HG02885 (cell line): ENCODE results near the gene MZT1.
"Not testable (repeated sequence)": the region's sequence is repeated elsewhere in the genome, so short reads cannot be mapped to it uniquely, and the experiment has no call there.

Source experiments
- ATAC-seq: cut with Tn5 transposase; IDR thresholded peaks from one replicate; pipeline ENCODE4 v1.9.1; 2021; ENCODE audit warnings: mild to moderate bottlenecking; ENCODE audit not compliant: unreplicated experiment, poor library complexity

The MZT1 gene

DNA sequence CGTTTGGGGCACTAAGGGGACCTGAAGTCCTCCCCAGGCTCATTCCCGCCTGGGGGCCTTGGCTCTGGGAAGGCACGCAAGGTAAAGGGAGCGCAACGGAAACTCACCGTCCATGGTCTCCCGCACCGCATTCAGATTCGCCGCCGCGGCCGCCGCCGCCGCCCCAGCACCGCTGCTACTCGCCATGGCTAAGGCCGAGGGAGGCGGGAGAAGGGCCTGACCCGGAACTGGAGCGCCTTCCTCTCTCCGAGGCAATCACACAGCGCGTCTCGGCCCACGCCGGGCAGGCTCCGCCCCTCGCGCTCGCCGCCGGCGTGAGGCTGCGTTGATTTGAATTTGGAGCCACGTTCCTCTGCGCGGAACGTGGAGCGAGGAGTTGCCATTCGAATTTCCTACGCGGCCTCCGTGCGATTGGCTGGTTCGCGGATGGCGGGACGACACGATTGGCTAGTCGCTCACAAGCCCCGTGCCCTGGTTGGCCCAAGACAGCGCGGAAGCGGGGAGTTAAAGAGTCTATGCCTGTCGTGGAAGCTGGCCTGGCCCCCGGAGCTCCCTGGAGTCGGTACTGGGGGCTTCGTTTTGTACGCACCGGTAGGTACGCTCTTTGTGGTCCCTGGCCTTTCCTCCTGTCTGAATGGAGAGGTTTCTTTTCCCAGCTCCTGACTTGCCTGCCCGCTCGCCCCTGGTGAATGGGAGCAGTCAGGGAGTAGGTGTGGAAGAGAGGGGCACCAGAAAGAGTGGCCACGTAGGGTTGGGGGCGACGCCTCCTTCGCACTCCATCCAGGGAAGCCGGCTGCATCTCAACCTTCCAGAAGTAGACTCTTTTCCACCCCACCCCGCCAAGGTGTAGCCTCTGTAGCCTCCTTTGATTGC is at the start of gene MZT1, which contains the start of gene BORA:
Gene MZT1 (minus strand): TSS at position 213 of the 873 bp plus-strand sequence. CDS start 27 bp downstream, at position 186.
Gene BORA (plus strand): TSS at position 507 of the 873 bp plus-strand sequence. CDS start 1,018 bp downstream, outside the sequence.
- peak; percentile 93 for ATAC-seq

DNA sequence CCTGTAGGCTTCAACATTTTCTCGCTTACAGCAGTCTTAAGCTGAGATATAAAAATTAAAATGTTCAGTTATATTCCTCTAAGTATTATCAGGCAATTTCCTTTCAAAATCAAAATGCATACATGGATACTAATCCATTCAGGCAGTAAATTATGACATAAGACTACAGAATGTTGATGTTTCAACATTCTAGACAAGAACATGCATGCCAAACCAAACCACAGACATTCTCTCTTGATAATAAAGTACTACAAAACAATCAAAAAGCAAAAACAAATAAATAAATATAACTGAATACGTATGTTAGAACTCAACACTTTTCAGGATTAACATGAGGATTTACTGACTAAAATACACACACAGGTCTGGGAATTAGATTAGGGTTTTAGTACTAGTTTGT is 46.6 kb upstream of the MZT1 start:
- ATAC-seq, result no peak

- ATAC-seq, result no peak
Observed at GRCh38 chr13:72763411-72763810, 36.0 kb upstream of the MZT1 start.

- no peak for ATAC-seq
Observed at GRCh38 chr13:72760189-72760588, 32.8 kb upstream of the MZT1 start.

- ATAC-seq, result no peak
Observed at GRCh38 chr13:72757792-72758535, 30.5 kb upstream of the MZT1 start.

DNA sequence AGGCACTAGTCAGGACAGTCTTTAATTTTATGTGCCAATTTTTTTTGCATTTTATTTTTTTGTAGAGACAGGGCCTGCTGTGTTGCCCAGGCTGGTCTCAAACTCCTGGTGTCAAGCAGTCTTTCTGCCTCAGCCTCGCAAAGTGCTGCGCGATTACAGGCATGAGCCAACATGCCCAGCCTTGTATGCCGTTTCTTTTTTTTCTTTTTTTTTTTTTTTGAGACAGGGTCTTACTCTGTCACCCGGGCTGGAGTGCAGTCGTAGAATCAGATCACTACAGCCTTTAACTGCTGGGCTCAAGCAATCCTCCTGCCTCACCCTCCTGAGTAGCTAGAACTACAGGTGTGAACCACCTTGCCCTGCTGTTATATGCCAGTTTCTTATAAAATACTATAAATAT is 26.7 kb upstream of the MZT1 start:
- ATAC-seq, result no peak

DNA sequence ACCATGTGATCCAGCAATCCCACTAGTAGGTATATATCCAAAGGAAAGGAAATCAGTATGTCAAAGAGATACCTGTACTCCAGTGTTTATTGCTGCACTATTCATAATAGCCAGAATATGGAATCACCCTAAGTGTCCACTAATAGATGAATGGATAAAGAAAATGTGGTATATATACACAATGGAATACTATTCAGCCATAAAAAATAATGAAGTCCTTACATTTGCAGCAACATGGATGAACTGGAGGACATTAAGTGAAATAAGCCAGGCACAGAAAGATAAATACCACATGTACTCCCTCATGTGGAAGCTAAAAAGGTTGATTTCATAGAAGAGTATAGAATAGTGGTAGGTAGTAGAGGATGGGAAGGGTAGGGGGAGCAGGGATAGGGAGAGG is 23.8 kb upstream of the MZT1 start:
- no peak for ATAC-seq

- peak; percentile 49 for ATAC-seq
Observed at GRCh38 chr13:72745260-72745659, 17.8 kb upstream of the MZT1 start.

DNA sequence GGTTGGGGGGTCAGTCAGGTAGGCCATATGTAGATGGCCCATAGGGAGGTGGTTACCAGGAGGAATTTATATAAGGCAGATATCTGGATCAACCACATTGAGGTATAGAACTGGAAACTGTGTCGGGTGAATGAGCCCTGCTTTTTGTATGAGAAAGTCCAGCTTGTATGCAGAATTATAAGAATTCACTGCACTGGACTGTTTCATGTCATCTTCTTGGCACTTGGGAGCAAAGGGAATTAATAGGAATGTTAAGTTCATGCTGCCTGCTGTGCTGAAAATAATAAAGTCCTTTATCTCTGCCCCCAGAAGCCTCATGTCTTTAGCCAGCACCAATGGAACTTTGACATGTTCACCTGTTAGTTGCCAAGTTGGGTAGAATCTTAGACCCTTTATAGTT is 12.6 kb upstream of the MZT1 start:
- no peak for ATAC-seq

DNA sequence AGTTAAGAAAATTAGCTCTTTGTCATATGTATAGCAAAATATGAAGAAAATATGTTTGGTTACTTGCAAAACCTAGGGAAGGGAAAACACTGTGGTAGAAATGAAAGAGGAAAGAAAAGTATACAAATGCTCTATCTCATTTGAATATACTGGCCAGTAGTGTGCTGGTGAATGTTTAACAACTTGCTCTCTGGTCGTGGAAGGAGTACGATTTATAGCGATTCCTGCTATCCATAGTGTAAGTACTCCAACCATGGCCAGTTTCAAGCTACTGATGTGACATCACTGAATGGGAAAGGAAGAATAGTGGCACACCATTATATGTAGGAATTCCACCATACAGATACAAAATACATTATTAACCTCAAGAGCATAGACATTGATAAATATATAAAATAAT is 9.6 kb upstream of the MZT1 start:
- ATAC-seq, result no peak

GRCh38 chr13:72728290-72728605 is 819 bp upstream of the MZT1 start:
- no peak for ATAC-seq

GRCh38 chr13:72726726-72727416 is 558 bp downstream of the MZT1 start:
- peak; percentile 30 for ATAC-seq

DNA sequence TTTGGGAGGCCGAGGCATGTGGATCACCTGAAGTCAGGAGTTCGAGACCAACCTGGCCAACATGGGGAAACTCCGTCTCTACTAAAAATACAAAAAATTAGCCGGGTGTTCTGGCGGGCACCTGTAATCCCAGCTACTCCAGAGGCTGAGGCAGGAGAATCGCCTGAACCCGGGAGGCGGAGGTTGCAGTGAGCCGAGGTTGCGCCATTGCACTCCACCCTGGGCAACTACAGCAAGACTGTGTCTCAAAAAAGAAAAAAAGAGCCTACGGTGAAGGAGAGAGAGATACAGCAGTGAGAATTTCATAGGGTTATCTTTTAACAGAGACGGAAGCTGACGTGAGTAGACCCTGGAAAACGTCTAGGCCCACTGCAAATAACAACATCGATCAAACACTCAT is 1.2 kb downstream of the MZT1 start:
- ATAC-seq, result not testable (repeated sequence)

DNA sequence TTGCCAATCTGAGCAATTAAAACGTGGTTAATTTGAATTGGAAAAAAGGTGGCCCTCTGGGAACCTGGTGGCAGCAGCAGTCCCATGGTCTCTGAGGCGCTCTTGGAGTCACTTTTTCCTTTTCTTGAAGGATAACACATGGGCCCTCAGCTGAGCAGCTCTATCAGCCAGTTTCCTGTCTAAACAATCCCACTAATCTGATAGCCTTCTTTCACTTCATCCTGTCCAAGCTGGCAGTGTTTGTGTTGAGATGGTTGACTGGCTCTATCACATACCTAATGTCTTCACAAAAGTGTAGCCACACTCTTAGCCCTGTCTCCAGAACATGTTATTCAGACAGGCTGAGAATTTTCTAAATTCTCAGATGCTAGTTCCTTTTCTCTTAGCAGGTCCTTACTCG is 10.7 kb downstream of the MZT1 start:
- ATAC-seq, result no peak

- ATAC-seq, result no peak
Observed at GRCh38 chr13:72700509-72700908, 26.9 kb downstream of the MZT1 start.

- ATAC-seq, result no peak
Observed at GRCh38 chr13:72698164-72698563, 29.3 kb downstream of the MZT1 start.

- no peak for ATAC-seq
Observed at GRCh38 chr13:72696579-72696978, 30.9 kb downstream of the MZT1 start.

- no peak for ATAC-seq
Observed at GRCh38 chr13:72694314-72694713, 33.1 kb downstream of the MZT1 start.

- ATAC-seq, result no peak
Observed at GRCh38 chr13:72693832-72694231, 33.6 kb downstream of the MZT1 start.

GRCh38 chr13:72692884-72693514 is 34.4 kb downstream of the MZT1 start:
- no peak for ATAC-seq
